K562 (cell line): ENCODE results near the gene NRG2. TPM values are rescaled to one million over a fixed set of nuclear protein-coding genes. Genes with fewer than 3 reads are reported as not detected.

Experiments used
- CREB5 ChIP-seq: fragments of 250-450 bp; sonication (Bioruptor Pico); IDR thresholded peaks from 2 replicates; pipeline ENCODE4 v1.5.0; 2020; ENCODE audit warnings: mild to moderate bottlenecking
- DMBX1 ChIP-seq: fragments of 250-450 bp; sonication (Bioruptor Pico); IDR thresholded peaks from 2 replicates; pipeline ENCODE4 v1.8.0; 2022; ENCODE audit warnings: inconsistent platforms, mild to moderate bottlenecking, moderate library complexity, borderline replicate concordance
- NBN ChIP-seq: fragments of 450-650 bp; IDR thresholded peaks from 2 replicates; pipeline ENCODE4 v1.6.1; 2016; ENCODE audit warnings: low read depth, mild to moderate bottlenecking
- RAD21 ChIP-seq, 2 experiments: fragments of 250-450 bp in 1 of 2; fragments of 450-650 bp in 1 of 2; sonication (Bioruptor Pico) in 1 of 2; formaldehyde crosslinking in 1 of 2; IDR thresholded peaks in 1 of 2; conservative IDR thresholded peaks in 1 of 2; 2 replicates each; pipeline versions ENCODE4 v1.4.0 to v1.8.0; 2020 to 2022; ENCODE audit warnings: mild to moderate bottlenecking in 2 of 2, moderate library complexity in 1 of 2
- SLC30A9 ChIP-seq: fragments of 250-450 bp; sonication (Bioruptor Pico); IDR thresholded peaks from 2 replicates; pipeline ENCODE4 v1.8.0; 2022; ENCODE audit warnings: mild to moderate bottlenecking, moderate library complexity
- SMC3 ChIP-seq: conservative IDR thresholded peaks from 2 replicates; pipeline ENCODE4 v1.6.1; 2011; ENCODE audit warnings: low read depth, low read length, improper control_type of control experiment; ENCODE audit not compliant: insufficient read depth
- THRAP3 ChIP-seq: fragments of 450-650 bp; IDR thresholded peaks from 2 replicates; pipeline ENCODE4 v1.6.1; 2016; ENCODE audit warnings: mild to moderate bottlenecking, inconsistent platforms, borderline replicate concordance
- XRCC3 ChIP-seq: fragments of 450-650 bp; IDR thresholded peaks from 2 replicates; pipeline ENCODE4 v1.6.1; 2017; ENCODE audit warnings: mild to moderate bottlenecking, moderate library complexity
- polyA plus RNA-seq, 8 experiments: library from polyadenylated mRNA; depleted of rRNA in 4 of 8; stranded (reverse) in 5 of 8; unstranded in 3 of 8; fragments of >200 nt; fragmentation: Nextera tagmentation in 2 of 8; fragmentation: Illumina TruSeq in 1 of 8; extraction: Ambion mirVana in 2 of 8; extraction: Trizol in 1 of 8; gene quantifications; 2 replicates each; pipeline versions ENCODE4 v1.2.1 to v1.2.3, GENCODE V29; 2011 to 2014; ENCODE audit warnings: inconsistent platforms in 1 of 8, missing spikeins in 1 of 8
- total RNA-seq, 7 experiments: library from RNA; depleted of rRNA in 6 of 7; stranded (reverse); fragments of >200 nt in 6 of 7; fragmentation: Illumina TruSeq in 2 of 7; extraction: Trizol in 2 of 7; gene quantifications; 2 replicates each; pipeline versions ENCODE4 v1.2.1 to v1.2.3, GENCODE V29; 2011 to 2021; ENCODE audit warnings: low replicate concordance in 1 of 7
- TF ChIP-seq, protein P1 (sequence below), 2 experiments: fragments of 450-650 bp; formaldehyde crosslinking in 1 of 2; IDR thresholded peaks; 2 replicates each; pipeline versions ENCODE4 v1.4.0 to v1.6.1; 2014 to 2020; ENCODE audit warnings: mild to moderate bottlenecking in 2 of 2, borderline replicate concordance in 1 of 2, low read depth in 1 of 2

NRG2 gene
- total and polyA plus RNA-seq, 9 of the 15 experiments (the other 6 are each of a cell fraction or from before 2014, with no cell fraction given) = not detected

DNA sequence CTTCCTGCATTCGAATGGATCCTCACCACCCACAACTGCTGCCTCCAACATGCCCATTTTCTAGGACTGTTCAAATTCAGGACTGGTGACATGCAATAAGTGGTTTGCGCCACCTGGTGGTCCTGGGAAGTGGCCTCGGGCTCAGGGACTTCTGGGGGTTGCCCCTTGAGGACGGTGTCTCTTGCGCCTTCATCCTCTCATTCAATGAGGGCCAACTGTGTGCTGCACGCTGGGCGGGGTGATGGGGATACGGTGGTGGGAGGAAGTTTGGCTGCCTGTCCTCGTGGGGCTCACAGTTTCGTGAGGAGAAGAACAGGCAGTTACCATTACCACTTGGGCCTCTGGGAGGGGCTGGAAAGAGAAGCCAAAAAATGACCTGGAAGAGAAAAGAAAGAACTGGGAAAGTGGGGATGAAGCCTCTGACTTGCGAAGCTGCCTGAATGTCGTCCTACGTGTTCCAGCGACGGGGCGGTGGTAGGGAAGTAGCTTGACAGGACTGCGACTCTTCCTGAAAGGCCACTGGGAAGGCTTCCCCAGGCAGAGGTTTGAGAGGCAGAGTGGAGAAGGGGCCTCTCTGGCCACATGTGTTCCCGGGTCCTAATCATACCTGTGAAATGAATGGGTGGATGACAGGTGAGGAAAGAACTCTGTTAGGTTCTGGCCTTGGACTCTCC lies 198.5 kb downstream of the NRG2 start (continued):
- TF ChIP-seq THRAP3 (no peak), NBN (no peak), RAD21 (CRISPR knock-in tag; conservative IDR thresholded peaks at IDR 0.05 in 1 of 2, IDR thresholded peaks at IDR 0.05 in 1 of 2) (peak; percentile 65 to 75), XRCC3 (no peak), SLC30A9 (CRISPR knock-in tag) (no peak), DMBX1 (CRISPR knock-in tag) (no peak), CREB5 (CRISPR knock-in tag) (no peak), SMC3 (peak; percentile 92)
- TF ChIP-seq, protein P1, sequence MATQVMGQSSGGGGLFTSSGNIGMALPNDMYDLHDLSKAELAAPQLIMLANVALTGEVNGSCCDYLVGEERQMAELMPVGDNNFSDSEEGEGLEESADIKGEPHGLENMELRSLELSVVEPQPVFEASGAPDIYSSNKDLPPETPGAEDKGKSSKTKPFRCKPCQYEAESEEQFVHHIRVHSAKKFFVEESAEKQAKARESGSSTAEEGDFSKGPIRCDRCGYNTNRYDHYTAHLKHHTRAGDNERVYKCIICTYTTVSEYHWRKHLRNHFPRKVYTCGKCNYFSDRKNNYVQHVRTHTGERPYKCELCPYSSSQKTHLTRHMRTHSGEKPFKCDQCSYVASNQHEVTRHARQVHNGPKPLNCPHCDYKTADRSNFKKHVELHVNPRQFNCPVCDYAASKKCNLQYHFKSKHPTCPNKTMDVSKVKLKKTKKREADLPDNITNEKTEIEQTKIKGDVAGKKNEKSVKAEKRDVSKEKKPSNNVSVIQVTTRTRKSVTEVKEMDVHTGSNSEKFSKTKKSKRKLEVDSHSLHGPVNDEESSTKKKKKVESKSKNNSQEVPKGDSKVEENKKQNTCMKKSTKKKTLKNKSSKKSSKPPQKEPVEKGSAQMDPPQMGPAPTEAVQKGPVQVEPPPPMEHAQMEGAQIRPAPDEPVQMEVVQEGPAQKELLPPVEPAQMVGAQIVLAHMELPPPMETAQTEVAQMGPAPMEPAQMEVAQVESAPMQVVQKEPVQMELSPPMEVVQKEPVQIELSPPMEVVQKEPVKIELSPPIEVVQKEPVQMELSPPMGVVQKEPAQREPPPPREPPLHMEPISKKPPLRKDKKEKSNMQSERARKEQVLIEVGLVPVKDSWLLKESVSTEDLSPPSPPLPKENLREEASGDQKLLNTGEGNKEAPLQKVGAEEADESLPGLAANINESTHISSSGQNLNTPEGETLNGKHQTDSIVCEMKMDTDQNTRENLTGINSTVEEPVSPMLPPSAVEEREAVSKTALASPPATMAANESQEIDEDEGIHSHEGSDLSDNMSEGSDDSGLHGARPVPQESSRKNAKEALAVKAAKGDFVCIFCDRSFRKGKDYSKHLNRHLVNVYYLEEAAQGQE (IDR thresholded peaks at IDR 0.05; ENCODE audit: borderline replicate concordance) = peak; percentile 63
- TF ChIP-seq, protein P1 (CRISPR knock-in tag; IDR thresholded peaks at IDR 0.05; ENCODE audit: low read depth) = no peak
